HG02943 (cell line): Measurements from ENCODE around the gene SLITRK4.

Experiments
- ATAC-seq: cut with Tn5 transposase; IDR thresholded peaks from one replicate; pipeline ENCODE4 v1.9.1; 2021; ENCODE audit warnings: mild to moderate bottlenecking, low read depth, moderate library complexity; ENCODE audit not compliant: unreplicated experiment

Gene SLITRK4, protein sequence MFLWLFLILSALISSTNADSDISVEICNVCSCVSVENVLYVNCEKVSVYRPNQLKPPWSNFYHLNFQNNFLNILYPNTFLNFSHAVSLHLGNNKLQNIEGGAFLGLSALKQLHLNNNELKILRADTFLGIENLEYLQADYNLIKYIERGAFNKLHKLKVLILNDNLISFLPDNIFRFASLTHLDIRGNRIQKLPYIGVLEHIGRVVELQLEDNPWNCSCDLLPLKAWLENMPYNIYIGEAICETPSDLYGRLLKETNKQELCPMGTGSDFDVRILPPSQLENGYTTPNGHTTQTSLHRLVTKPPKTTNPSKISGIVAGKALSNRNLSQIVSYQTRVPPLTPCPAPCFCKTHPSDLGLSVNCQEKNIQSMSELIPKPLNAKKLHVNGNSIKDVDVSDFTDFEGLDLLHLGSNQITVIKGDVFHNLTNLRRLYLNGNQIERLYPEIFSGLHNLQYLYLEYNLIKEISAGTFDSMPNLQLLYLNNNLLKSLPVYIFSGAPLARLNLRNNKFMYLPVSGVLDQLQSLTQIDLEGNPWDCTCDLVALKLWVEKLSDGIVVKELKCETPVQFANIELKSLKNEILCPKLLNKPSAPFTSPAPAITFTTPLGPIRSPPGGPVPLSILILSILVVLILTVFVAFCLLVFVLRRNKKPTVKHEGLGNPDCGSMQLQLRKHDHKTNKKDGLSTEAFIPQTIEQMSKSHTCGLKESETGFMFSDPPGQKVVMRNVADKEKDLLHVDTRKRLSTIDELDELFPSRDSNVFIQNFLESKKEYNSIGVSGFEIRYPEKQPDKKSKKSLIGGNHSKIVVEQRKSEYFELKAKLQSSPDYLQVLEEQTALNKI

DNA sequence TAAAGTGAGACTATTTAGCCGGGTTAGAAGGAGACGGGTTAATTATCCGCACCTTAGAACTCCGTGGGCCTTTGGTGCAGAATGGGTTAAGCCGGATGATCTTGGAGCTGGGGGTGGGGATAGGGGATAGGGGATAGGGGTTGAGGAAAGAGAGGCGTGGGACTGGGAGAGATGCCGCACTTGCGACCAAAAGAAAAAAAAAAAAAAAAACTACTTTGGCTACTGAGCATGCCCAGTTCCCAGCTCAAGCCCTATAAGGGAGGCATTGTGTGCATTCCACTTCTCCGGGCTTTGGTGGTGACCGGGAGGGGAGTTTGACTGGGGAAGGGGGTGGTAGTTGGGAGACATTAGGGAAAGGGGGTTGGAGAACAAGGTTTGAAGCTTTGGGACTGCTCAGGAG, at the start of gene SLITRK4:
Gene SLITRK4 (minus strand): TSS at position 187 of the 400 bp plus-strand sequence. CDS start 4,993 bp downstream, outside the sequence.
- no peak for ATAC-seq

DNA sequence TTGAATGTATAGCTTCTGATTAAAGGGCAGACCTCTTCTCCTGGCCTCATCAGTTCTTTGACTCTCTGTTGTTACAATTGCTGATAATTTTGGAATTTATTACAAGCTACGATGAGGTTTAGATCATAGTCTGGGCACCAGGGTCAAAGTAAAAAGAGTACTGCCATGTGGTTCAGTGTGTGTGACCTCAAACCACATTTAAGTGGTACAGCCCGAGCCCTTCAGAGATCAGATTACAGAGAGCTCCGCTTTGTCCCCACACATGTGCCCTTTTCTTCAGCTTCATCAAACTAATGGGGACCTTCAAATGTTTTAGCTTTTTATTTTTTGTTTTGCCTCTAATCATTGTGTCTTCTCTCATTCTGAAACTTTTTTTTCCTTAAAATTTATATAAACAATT, 47.6 kb upstream of the SLITRK4 start:
- ATAC-seq: no peak

DNA sequence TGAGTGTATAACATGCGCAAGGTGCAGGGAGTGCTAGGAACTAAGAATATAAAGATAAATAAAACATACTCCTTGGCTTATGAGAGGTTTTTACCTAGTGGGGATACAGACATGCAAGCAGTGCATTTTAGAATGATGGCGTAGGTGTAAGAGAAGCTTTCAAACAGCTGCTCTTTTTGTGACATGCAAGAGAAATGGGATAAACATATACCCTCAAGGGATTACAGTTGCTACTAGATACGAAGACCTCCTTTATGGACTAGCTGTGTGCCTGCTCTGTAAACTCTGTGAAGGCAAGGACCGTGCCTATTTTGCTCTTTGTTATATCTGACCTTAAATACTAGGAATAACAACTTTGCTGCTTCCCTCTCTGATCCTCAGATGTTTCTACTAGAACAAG, 39.0 kb upstream of the SLITRK4 start:
- no peak for ATAC-seq

DNA sequence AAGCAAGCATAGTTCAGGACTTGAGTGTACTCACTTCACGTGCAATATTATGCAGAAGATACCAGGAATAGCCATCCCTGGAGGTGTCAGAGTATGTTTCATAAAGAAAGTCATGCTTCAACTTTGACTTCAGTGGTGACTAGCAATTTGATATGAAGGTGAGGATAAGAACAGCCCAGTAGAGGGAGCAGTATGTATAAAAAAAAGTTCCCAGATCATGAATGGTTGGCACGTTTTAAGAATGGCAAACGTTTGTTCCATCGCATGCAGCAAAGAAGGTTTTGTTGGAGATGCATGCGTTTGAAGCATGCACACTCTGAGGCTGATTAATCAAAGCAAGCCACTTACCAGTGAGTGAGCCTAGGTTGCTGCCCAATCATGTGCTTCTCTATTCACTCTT, 33.5 kb upstream of the SLITRK4 start:
- no peak for ATAC-seq

DNA sequence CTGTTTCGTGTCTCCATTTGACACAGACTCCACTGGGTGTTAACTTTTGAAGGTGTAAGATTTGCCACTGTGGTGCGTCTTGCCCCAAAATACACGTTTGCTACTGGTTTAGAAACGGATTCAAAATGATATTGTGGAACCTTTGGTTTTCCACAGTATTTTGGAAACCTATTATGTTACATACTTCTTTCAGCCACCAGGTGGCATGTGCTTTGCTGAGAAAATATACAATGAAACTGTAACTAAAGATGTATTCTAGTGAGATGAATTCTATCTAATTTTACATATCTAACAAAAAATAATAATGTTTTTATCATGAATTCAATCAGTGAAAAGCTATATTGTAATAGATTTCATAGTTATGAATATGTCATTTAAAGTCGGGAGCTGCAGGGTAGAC, 28.4 kb upstream of the SLITRK4 start:
- ATAC-seq: no peak

DNA sequence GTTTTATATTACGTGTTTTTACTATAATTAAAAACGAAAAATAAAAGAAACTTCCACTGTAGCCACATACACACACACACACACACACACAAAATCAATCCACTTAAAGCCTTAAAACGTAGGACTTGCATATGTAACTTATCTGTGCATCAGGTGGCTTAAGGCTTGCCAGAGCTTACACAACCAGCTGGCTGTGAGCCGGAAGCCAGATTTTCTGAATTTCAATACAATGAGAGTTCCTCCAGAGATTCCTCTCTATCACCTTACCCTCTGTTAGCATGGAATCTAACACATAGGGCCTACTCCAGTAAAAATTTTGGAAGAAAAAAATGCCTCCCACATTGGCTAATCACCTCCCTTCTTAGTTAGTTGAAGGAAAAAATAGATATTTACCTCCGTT, 27.9 kb upstream of the SLITRK4 start:
- no peak for ATAC-seq

DNA sequence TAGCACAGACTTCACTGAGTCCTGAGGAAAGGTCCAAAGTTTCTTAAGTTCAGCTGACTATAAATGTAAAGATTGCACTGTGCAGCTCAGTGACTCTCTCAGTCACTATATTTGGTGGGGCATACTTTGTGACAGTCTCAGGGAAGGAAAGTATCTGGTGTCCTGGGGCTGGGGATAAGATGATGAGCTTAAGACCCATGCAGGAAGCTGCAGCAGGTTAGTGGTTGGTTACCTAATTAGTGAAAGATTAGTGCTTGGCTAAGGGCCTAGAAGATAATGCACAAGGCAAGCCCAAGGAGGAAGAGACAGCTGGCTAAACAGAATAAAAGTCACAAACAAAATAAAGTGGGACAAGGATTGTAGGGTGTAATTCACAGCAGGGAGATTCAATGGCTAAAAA, 25.4 kb upstream of the SLITRK4 start:
- ATAC-seq: no peak

DNA sequence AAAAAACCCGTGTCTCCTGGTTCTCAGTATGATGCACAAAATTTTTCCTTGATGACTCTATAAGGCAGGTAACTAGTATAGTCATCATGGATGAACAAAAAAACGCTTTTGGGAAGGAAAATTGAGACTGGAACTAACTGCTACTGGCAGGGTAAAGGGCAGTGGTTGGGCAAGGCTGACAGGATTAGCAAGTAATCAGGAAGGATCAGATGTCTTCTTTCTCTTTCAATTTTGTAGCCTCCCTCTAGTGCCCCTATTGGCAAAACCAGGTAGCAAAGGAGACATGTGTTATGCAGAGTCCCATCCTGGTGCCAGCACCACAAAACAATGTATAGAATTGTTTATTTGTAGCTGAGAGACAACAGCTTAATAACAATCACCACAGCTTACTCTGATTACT, 12.8 kb upstream of the SLITRK4 start:
- no peak for ATAC-seq

DNA sequence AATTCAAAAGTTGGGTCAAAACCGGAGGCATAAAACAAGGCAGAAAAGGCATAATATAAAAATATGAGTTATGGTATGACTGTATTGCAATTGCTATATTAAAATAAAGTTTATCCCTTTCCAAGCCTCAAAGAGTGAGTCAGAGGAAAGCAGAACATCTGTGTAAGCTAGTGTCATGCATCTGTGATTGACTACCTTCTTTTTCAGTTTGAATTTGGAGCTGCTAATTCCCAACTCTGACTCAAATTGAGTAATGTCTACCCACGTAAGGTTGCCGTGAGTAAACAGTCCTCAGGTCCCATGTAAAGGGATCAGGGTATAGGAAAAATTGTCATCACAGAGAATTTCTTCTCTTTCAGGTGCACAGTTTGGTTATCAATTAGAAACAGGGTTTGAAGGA, 6.5 kb upstream of the SLITRK4 start:
- no peak for ATAC-seq

DNA sequence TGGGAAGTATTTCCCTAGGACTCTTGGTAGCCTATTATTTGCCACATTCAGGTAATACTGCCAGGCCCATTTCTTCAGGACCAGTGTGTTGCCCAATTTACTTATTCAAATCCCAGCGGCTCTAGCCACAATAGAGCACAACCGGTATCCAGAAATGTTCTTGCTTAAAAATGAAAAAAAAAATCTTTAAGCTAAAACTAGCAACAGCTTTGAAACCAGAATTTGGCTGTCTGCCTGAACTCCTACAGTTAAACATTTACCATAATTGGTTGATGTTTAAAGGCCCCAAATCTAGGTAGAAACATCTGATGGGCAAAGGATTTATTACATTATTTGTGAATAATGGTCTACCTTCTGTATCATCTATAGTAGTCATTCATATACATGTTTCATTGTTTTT, 930 bp upstream of the SLITRK4 start:
- no peak for ATAC-seq

DNA sequence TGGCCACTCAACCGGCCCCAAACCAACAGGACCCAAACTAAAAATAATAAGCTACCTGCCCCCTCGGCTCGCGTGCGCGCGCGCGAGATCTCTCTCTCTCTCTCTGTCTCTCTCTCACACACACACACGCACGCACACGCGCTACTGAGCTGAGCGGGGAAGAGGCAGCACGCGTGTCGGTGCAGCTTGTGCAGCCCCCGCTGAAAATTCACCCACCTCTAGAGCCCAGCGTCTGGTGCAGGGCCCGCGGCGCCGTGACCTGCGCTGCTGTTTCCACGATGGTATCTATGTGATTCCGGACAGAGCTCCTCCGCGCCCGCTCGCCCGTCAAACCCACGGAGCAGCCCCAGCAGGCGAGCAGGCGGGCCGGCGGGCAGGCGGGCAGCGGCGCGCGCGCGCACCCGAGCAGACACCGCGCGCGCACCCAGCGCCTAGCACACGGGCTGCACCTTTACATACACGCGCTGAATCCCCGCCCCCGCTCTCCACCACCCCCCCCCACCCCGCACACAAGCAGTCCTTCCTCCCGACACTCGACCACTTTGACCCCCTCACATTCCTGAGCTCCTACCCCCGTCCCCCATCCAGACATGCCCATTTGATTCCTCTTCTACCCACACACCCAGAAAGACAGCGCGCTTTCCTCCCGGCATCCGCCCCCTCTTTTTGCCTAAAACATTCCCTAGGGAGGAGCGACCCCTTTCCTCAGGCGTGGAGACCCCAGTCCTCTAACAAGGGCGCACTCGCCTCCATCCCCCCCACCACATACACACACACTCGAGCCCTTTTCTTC, 1.0 kb downstream of the SLITRK4 start:
- ATAC-seq: no peak

DNA sequence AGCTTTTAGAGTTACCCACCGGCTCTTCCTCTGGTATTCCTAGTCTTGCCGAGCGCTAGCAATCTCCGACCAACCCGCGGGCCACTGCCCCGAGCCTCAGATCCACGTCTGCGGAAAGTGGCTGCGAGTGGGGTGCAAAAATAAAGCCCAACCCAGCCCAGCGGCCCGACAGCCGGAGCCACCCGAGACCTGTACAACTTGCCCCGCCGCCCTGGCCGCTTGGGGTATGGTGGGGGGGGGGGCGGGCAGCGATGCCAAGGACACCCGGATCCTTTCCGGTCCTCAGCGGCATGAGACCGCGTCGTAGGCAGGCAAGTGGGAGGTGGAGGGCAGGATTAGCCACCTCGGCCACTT, 1.6 kb downstream of the SLITRK4 start:
- ATAC-seq: no peak

DNA sequence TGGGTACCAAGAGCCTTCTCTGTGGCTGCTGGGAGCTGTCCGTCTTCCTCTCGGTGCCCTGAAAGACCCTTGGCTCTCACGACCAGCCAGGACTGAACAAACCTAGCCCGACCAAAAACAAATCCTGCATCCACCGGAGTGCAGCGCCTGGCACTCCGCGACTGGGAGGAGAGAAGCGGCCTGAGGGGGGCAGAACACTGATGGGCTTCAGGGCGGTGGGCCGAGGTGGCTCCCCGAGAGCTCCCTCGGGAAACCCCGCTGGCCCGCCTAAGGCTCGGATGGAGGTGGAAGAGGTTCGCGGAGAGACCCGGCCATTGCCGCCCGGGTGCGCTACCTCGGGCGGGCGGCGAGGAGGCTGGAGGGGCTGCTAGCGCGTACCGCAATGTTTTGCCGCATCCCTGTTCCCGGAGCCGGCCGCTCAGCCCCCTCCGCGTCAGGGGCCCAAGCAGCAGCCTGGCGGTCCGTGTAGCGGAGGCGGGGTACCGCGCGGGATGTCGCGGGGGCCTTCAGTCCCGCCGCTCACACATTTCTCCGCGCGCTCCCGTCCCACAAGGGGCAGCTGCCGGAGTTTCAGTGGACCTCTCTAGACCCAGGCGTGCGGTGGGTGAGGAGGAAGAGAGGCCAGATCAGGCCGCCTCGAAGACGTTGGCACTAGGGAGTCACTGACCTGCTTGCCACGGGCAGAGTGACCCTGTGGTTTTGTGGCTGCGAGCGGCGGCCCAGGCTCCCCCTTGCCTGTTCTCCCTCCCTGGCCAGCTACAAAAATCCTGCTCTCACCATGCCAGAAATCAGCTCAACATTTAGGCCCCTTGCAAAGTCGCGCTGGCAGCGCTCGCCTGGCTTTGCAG, 2.2 kb downstream of the SLITRK4 start:
- ATAC-seq: no peak

DNA sequence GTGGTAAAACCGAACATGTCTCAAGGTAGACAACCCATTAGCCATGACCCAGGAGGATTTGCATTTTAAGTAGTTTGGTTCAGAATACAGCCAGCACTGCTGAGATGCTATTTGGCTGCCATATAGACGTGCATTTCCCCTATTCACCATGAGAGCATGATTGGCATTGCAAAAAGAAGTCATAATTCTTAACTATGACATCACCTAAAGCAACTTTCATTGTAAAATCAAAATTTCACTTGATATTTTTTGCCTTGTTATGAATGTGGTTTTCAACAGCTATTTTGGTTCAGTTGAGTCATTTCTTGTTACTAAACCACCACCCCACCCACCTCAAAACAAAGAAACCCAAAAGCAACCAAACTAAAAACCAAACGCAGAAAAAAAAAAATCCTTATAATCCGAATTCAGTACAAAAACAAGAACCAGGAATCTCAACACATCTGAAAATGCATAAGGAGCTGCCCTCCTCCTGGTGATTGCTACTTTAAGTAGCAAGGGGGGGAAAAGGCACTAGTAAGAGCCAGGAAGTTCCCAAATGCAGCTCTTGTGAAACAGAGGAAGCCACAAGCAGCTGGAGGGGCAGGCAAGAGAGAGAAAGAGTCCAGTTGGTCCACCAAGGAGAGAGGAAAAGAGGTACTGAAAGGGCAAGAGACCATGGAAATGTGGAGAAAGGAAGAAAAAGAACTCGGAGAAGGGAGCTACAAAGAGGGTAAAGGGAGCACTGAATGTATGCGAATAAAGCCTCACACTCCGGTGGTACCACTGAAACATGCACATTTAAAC, 3.1 kb downstream of the SLITRK4 start:
- ATAC-seq: no peak

DNA sequence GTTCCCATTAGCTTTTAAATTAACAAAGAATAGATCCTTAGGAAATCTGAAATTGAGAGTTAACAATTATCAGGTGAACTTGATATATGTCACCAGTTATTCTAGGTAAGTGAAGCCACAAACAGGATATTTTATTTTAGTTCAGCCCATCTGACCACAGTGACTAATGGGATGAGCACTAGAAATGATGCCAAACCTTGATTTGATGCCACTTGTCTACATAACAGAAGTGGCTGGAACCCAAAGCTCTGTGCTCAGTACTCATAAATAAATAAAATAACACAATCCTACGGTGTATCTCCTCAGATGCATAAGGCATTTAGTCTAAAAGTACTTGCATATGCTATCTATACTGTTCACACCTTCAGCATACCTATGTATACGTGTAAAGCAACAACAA, 12.2 kb downstream of the SLITRK4 start:
- no peak for ATAC-seq

DNA sequence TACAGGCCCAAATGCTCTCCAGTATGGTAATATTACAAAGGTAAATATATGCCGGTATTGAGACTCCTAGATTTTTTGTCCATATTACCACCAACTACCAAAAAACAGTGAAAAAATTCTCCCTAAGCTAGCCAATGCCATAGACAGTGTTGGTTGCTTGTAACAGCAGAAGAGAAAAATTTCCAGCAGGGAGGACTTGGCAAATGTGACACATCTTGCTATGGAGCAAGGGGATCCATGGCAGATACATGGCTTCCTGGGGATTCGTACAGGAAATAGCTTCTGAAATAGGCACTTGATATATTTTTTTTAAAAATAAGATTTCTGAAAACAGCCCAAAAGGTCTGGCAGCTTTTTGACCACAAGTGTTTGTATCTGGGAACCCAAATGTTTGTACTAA, 14.6 kb downstream of the SLITRK4 start:
- no peak for ATAC-seq

DNA sequence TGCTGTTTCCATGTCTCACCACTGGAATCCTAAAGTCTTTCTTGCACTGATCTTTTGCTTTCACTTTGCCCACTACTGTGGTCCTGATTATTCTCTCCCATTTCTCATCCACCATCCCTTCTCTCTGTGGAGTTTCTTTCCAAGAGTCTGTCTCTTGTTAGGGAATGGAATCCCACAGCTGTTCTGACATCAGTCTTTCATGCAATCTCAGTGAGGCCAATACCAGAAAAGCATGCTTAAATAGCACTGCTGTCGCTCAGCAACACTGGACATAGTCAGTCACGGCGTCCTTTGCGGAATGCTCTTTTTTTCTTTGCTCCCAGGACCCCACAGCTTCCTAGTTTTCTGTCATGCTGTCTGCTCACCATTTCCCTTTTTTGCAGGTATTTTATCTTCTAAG, 20.1 kb downstream of the SLITRK4 start:
- no peak for ATAC-seq

DNA sequence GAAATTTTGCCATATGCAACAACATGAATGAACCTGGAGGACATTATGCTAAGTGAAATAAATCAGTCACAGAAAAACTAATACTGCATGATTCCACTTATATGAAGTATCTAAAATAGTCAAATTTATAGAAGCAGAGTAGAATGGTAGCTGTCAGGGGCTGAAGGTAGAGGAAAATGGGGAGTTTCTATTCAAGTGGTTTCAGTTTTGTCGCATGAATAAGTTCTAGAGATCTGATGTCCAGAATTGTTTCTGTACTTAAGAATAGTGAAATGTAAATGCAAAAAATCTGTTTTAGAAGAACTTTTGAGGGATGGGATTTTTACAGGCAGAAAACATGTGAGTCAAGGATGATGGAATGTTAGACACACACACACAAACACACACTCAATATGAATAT, 34.1 kb downstream of the SLITRK4 start:
- no peak for ATAC-seq

DNA sequence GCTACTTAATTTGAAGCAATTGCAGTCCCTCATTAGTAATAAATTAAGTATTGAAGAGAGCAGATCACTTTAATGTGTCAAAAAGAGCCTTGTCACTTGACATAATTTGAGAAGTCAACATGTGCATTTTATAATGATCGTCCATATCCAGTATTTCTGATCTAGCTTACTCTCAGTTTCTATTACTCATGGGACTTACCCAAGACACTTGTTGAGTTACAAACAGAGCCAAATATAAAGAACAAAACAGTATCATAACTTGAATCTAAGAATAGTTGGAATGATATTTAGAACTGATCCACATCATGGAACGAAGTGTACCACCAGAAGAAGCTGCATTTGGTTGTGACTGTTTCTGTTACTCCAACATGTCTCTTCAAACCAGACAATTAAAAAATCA, 54.7 kb downstream of the SLITRK4 start:
- no peak for ATAC-seq
